HG03280 (cell line): Measurements from ENCODE around the gene GP1BB.

Source experiments
- ATAC-seq: cut with Tn5 transposase; IDR thresholded peaks from one replicate; pipeline ENCODE4 v1.9.1; 2021; ENCODE audit warnings: mild to moderate bottlenecking, moderate library complexity; ENCODE audit not compliant: unreplicated experiment

Gene GP1BB

GRCh38 chr22:19713650-19714311 is 9.6 kb upstream of the GP1BB start:
- ATAC-seq: no peak

- no peak for ATAC-seq
Observed at GRCh38 chr22:19714312-19715187, 8.8 kb upstream of the GP1BB start, which contains the start of gene SEPTIN5. Gene SEPTIN5, plus strand, starts transcription at chr22:19714503. Its CDS starts 86 bp downstream, at chr22:19714589.

- ATAC-seq: no peak
Observed at GRCh38 chr22:19715188-19715930, 8.0 kb upstream of the GP1BB start.

GRCh38 chr22:19716041-19716828 is 7.1 kb upstream of the GP1BB start:
- no peak for ATAC-seq

- no peak for ATAC-seq
Observed at GRCh38 chr22:19716829-19717105, 6.6 kb upstream of the GP1BB start.

GRCh38 chr22:19717181-19717580 is 6.2 kb upstream of the GP1BB start:
- ATAC-seq: no peak

GRCh38 chr22:19717691-19718455 is 5.5 kb upstream of the GP1BB start:
- no peak for ATAC-seq

GRCh38 chr22:19718456-19719049 is 4.8 kb upstream of the GP1BB start:
- no peak for ATAC-seq

GRCh38 chr22:19719050-19719482 is 4.3 kb upstream of the GP1BB start:
- no peak for ATAC-seq

- no peak for ATAC-seq
Observed at GRCh38 chr22:19719488-19720021, 3.8 kb upstream of the GP1BB start.

- no peak for ATAC-seq
Observed at GRCh38 chr22:19720150-19720827, 3.0 kb upstream of the GP1BB start.

- no peak for ATAC-seq
Observed at GRCh38 chr22:19720999-19721329, 2.4 kb upstream of the GP1BB start.

GRCh38 chr22:19721330-19722177 is 1.8 kb upstream of the GP1BB start:
- no peak for ATAC-seq

GRCh38 chr22:19722178-19722981 is 959 bp upstream of the GP1BB start:
- ATAC-seq: no peak

- ATAC-seq: no peak
Observed at GRCh38 chr22:19722982-19723231, 432 bp upstream of the GP1BB start.

- no peak for ATAC-seq
Observed at GRCh38 chr22:19723983-19724827, 866 bp downstream of the GP1BB start.
